ENCODE results near the gene ARHGAP12.

DNA sequence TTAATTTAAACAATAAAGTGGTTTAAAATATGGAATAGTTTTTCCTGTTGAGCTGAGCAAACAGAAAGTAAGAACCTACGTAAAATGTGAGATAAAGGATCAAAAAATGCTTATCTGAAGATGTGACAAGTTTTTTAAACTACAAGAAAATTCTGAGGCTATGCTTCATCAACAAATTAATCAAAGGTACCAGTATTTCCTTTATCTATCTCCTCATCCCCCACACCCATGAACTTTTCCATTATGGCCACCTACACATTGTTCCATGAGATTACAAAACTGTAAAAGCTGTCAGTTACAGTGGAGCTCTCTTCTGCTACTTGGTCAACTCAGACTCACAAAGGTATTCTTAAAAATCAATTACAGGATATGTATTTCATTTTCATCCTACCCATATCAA is 77.4 kb downstream of the ARHGAP12 start:
- TF ChIP-seq, protein P1, sequence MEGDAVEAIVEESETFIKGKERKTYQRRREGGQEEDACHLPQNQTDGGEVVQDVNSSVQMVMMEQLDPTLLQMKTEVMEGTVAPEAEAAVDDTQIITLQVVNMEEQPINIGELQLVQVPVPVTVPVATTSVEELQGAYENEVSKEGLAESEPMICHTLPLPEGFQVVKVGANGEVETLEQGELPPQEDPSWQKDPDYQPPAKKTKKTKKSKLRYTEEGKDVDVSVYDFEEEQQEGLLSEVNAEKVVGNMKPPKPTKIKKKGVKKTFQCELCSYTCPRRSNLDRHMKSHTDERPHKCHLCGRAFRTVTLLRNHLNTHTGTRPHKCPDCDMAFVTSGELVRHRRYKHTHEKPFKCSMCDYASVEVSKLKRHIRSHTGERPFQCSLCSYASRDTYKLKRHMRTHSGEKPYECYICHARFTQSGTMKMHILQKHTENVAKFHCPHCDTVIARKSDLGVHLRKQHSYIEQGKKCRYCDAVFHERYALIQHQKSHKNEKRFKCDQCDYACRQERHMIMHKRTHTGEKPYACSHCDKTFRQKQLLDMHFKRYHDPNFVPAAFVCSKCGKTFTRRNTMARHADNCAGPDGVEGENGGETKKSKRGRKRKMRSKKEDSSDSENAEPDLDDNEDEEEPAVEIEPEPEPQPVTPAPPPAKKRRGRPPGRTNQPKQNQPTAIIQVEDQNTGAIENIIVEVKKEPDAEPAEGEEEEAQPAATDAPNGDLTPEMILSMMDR (IDR thresholded peaks at IDR 0.05) = no peak
- no peak for TF ChIP-seq TEAD4 (IDR thresholded peaks at IDR 0.05; ENCODE audit: borderline replicate concordance, insufficient read depth)
- TF ChIP-seq CHD2 (IDR thresholded peaks at IDR 0.05; ENCODE audit: low read length, partially characterized antibody) = no peak
